Skeletal muscle cell (primary cell): ENCODE results near the gene POLD4.
A peak's percentile ranks its signal among the peaks of the same experiment; 100 is the strongest.

ENCODE experiments used
- DNase-seq: peaks from one replicate; pipeline ENCODE4 v3.0.0-alpha.2; 2010; ENCODE audit warnings: low read depth
- H3K4me3 ChIP-seq: 2 replicates; pipeline ENCODE4 v1.5.1; 2011; ENCODE audit warnings: low read depth, mild to moderate bottlenecking, control low read depth, low read length, moderate library complexity

Gene POLD4

GRCh38 chr11:67391304-67392182 lies 38.2 kb upstream of the POLD4 start, which contains the start of gene RAD9A:
Gene RAD9A (plus strand): TSS chr11:67391986. CDS start chr11:67392045, 59 bp downstream.
- peak; percentile 78 for DNase-seq
- peak within 1 kb of the TSS; percentile 63 for H3K4me3 ChIP-seq

- peak overlapping the region; percentile 63 for H3K4me3 ChIP-seq
- no peak for DNase-seq
Measured at GRCh38 chr11:67390947-67391303, 37.6 kb upstream of the POLD4 start.

- H3K4me3 ChIP-seq: no peak overlapping the region
- DNase-seq: no peak
Measured at GRCh38 chr11:67389477-67389876, 36.1 kb upstream of the POLD4 start.

- no peak overlapping the region for H3K4me3 ChIP-seq
- DNase-seq: no peak
Measured at GRCh38 chr11:67387518-67387917, 34.2 kb upstream of the POLD4 start.

GRCh38 chr11:67387069-67387468 lies 33.7 kb upstream of the POLD4 start:
- no peak overlapping the region for H3K4me3 ChIP-seq
- DNase-seq: no peak

- DNase-seq: no peak
- no peak overlapping the region for H3K4me3 ChIP-seq
Measured at GRCh38 chr11:67384851-67385366, 31.6 kb upstream of the POLD4 start.

- DNase-seq: no peak
- no peak overlapping the region for H3K4me3 ChIP-seq
Measured at GRCh38 chr11:67382276-67383136, 29.2 kb upstream of the POLD4 start.

- DNase-seq: no peak
- H3K4me3 ChIP-seq: no peak overlapping the region
Measured at GRCh38 chr11:67381244-67381972, 28.1 kb upstream of the POLD4 start.

GRCh38 chr11:67379061-67380058 lies 26.0 kb upstream of the POLD4 start:
- DNase-seq: no peak
- no peak overlapping the region for H3K4me3 ChIP-seq

- H3K4me3 ChIP-seq: no peak overlapping the region
- no peak for DNase-seq
Measured at GRCh38 chr11:67378544-67378943, 25.2 kb upstream of the POLD4 start.

GRCh38 chr11:67376873-67377808 lies 23.8 kb upstream of the POLD4 start:
- no peak overlapping the region for H3K4me3 ChIP-seq
- DNase-seq: no peak

- no peak overlapping the region for H3K4me3 ChIP-seq
- no peak for DNase-seq
Measured at GRCh38 chr11:67376063-67376820, 22.9 kb upstream of the POLD4 start.

GRCh38 chr11:67375320-67376055 lies 22.1 kb upstream of the POLD4 start:
- no peak overlapping the region for H3K4me3 ChIP-seq
- no peak for DNase-seq

GRCh38 chr11:67374571-67375281 lies 21.4 kb upstream of the POLD4 start:
- no peak for DNase-seq
- peak overlapping the region; percentile 67 for H3K4me3 ChIP-seq
